MCF 10A (cell line): ENCODE data around the gene STRIP2. TPM values are rescaled to one million over a fixed set of nuclear protein-coding genes. Genes with fewer than 3 reads are reported as not detected.

Experiments used
- BruUV-seq: library from RNA; stranded (reverse); fragments of 400-500 nt; replicated peaks from 2 replicates; lab custom pipeline; 2021; lab: Mats Ljungman, UMichigan
- CTCF ChIA-PET: fragments of 300-600 bp; sonication (Branson Sonifier 250); formaldehyde crosslinking; extraction: SDS; loops from one replicate; lab custom pipeline; 2021; ENCODE audit warnings: antibody characterized with exemption, inconsistent platforms; lab: Yijun Ruan, JAX
- POLR2A ChIA-PET: fragments of 300-600, 350-650 bp; sonication (Branson Sonifier 250); formaldehyde crosslinking; extraction: SDS; loops from one replicate; lab custom pipeline; 2020; ENCODE audit warnings: antibody characterized with exemption, inconsistent platforms; lab: Yijun Ruan, JAX
- DNase-seq: peaks from one replicate; pipeline ENCODE4 v3.0.0-alpha.2; 2018; ENCODE audit not compliant: unreplicated experiment
- H3K27ac Mint-ChIP-seq: one replicate; pipeline ENCODE4 v1.8.0; 2022; ENCODE audit warnings: mild to moderate bottlenecking, low read depth, mixed read lengths; ENCODE audit not compliant: unreplicated experiment
- H3K27me3 Mint-ChIP-seq: one replicate; pipeline ENCODE4 v1.8.0; 2022; ENCODE audit warnings: mixed read lengths; ENCODE audit not compliant: insufficient read depth, unreplicated experiment
- H3K36me3 Mint-ChIP-seq: one replicate; pipeline ENCODE4 v1.8.0; 2022; ENCODE audit warnings: mild to moderate bottlenecking, moderate library complexity, mixed read lengths; ENCODE audit not compliant: insufficient read depth, unreplicated experiment
- H3K4me1 Mint-ChIP-seq: one replicate; pipeline ENCODE4 v1.8.0; 2022; ENCODE audit warnings: mixed read lengths; ENCODE audit not compliant: insufficient read depth, unreplicated experiment
- H3K4me3 Mint-ChIP-seq: one replicate; pipeline ENCODE4 v1.8.0; 2022; ENCODE audit warnings: mild to moderate bottlenecking, moderate library complexity, mixed read lengths; ENCODE audit not compliant: unreplicated experiment
- H3K9me3 Mint-ChIP-seq: one replicate; pipeline ENCODE4 v1.8.0; 2022; ENCODE audit warnings: mixed read lengths; ENCODE audit not compliant: unreplicated experiment
- CTCF ChIP-seq: fragments of 200-600 bp; IDR thresholded peaks from one replicate; pipeline ENCODE4 v1.8.0; 2022; ENCODE audit warnings: antibody characterized with exemption, mild to moderate bottlenecking; ENCODE audit not compliant: unreplicated experiment
- intact Hi-C: fragments of 100-400 bp; cut with micrococcal nuclease; formaldehyde crosslinking; loops from 2 replicates; pipeline ENCODE4 v1.14.1; 2022
- total RNA-seq: library from RNA; stranded (reverse); gene quantifications from 2 replicates; pipeline ENCODE4 v1.2.3, GENCODE V29; 2022

STRIP2 gene
- total RNA-seq, 1 experiment from 2014 or later = 6.3 TPM

GRCh38 chr7:129494041-129494440, 59.8 kb downstream of the STRIP2 start:
- Mint-ChIP-seq H3K27ac (peak overlapping the region; percentile 89), H3K9me3 (no peaks in the 10 kb centered on the region), H3K4me1 (no peaks in the 10 kb centered on the region), H3K36me3 (peaks cover 12% of the 10 kb centered on the region), H3K27me3 (no peaks in the 10 kb centered on the region), H3K4me3 (no peak overlapping the region)
- ChIA-PET CTCF (interaction anchor here (0.6 to 2.0 kb wide), 4 partner anchors 9 to 150 kb away, joined by 3 to 5 read pairs (median 4); no protein-coding TSS in a partner anchor), POLR2A (interaction anchor here (0.7 to 1.1 kb wide), 3 partner anchors 112 to 455 kb away, joined by 3 to 6 read pairs (median 3); partner anchors contain the start of gene NRF1)
- intact Hi-C loops = loop anchor here (5.0 kb wide), 3 partner anchors 118 to 518 kb away; partner anchors contain the start of gene NRF1
- no TSS peak for BruUV-seq
- peak; percentile 61 for DNase-seq
- no peak for TF ChIP-seq CTCF

- H3K27me3 Mint-ChIP-seq = no peaks in the 10 kb centered on the region
- H3K4me1 Mint-ChIP-seq = no peaks in the 10 kb centered on the region
- no peak for TF ChIP-seq CTCF
- H3K9me3 Mint-ChIP-seq = no peaks in the 10 kb centered on the region
- DNase-seq = no peak
- H3K27ac Mint-ChIP-seq = no peak overlapping the region
- intact Hi-C loops = no loop called here
- peaks cover 12% of the 10 kb centered on the region for H3K36me3 Mint-ChIP-seq
- H3K4me3 Mint-ChIP-seq = no peak overlapping the region
- no TSS peak for BruUV-seq
- POLR2A ChIA-PET = interaction anchor here (0.6 kb wide), 1 partner anchor 43 kb away, joined by 3 read pairs; no protein-coding TSS in a partner anchor
- CTCF ChIA-PET = interaction anchor here (0.9 to 1.5 kb wide), 2 partner anchors 57 to 120 kb away, joined by 3 read pairs; no protein-coding TSS in a partner anchor
Measured at GRCh38 chr7:129495987-129496386, 61.8 kb downstream of the STRIP2 start.

GRCh38 chr7:129496653-129497052, 62.4 kb downstream of the STRIP2 start:
- no peak for TF ChIP-seq CTCF
- ChIA-PET POLR2A (interaction anchor here (1.2 kb wide), 1 partner anchor 28 kb away, joined by 3 read pairs; no protein-coding TSS in a partner anchor), CTCF (interaction anchor here (0.7 to 1.5 kb wide), 3 partner anchors 21 to 120 kb away, joined by 3 to 5 read pairs (median 3); no protein-coding TSS in a partner anchor)
- Mint-ChIP-seq H3K27me3 (no peaks in the 10 kb centered on the region), H3K9me3 (no peaks in the 10 kb centered on the region), H3K4me1 (peaks cover under 1% of the 10 kb centered on the region), H3K36me3 (peaks cover 12% of the 10 kb centered on the region), H3K27ac (peak overlapping the region; percentile 29), H3K4me3 (no peak overlapping the region)
- intact Hi-C loops = no loop called here
- DNase-seq = no peak
- BruUV-seq = no TSS peak

GRCh38 chr7:129497156-129497555, 62.9 kb downstream of the STRIP2 start:
- Mint-ChIP-seq H3K36me3 (peaks cover 10% of the 10 kb centered on the region), H3K9me3 (no peaks in the 10 kb centered on the region), H3K27ac (peak overlapping the region; percentile 29), H3K4me1 (peaks cover 6% of the 10 kb centered on the region), H3K27me3 (no peaks in the 10 kb centered on the region), H3K4me3 (no peak overlapping the region)
- ChIA-PET POLR2A (interaction anchor here (1.2 kb wide), 1 partner anchor 27 kb away, joined by 3 read pairs; no protein-coding TSS in a partner anchor), CTCF (interaction anchor here (0.6 to 1.5 kb wide), 3 partner anchors 21 to 142 kb away, joined by 3 to 5 read pairs (median 3); no protein-coding TSS in a partner anchor)
- no TSS peak for BruUV-seq
- TF ChIP-seq CTCF = no peak
- intact Hi-C loops = no loop called here
- DNase-seq = no peak
